ENCODE results near the gene OTOG. TPM values are rescaled to one million over a fixed set of nuclear protein-coding genes. Genes with fewer than 3 reads are reported as not detected.
A peak's percentile ranks its signal among the peaks of the same experiment; 100 is the strongest.

OTOG gene, protein sequence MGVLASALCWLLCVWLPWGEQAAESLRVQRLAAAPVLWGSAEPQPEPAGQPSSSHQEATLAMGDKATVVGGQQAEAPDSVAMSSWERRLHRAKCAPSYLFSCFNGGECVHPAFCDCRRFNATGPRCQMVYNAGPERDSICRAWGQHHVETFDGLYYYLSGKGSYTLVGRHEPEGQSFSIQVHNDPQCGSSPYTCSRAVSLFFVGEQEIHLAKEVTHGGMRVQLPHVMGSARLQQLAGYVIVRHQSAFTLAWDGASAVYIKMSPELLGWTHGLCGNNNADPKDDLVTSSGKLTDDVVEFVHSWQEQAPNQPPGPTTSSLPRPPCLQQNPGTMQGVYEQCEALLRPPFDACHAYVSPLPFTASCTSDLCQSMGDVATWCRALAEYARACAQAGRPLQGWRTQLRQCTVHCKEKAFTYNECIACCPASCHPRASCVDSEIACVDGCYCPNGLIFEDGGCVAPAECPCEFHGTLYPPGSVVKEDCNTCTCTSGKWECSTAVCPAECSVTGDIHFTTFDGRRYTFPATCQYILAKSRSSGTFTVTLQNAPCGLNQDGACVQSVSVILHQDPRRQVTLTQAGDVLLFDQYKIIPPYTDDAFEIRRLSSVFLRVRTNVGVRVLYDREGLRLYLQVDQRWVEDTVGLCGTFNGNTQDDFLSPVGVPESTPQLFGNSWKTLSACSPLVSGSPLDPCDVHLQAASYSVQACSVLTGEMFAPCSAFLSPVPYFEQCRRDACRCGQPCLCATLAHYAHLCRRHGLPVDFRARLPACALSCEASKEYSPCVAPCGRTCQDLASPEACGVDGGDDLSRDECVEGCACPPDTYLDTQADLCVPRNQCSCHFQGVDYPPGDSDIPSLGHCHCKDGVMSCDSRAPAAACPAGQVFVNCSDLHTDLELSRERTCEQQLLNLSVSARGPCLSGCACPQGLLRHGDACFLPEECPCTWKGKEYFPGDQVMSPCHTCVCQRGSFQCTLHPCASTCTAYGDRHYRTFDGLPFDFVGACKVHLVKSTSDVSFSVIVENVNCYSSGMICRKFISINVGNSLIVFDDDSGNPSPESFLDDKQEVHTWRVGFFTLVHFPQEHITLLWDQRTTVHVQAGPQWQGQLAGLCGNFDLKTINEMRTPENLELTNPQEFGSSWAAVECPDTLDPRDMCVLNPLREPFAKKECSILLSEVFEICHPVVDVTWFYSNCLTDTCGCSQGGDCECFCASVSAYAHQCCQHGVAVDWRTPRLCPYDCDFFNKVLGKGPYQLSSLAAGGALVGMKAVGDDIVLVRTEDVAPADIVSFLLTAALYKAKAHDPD (N-terminal part only)
- not detected for total RNA-seq
- long read RNA-seq: 0 reads

DNA sequence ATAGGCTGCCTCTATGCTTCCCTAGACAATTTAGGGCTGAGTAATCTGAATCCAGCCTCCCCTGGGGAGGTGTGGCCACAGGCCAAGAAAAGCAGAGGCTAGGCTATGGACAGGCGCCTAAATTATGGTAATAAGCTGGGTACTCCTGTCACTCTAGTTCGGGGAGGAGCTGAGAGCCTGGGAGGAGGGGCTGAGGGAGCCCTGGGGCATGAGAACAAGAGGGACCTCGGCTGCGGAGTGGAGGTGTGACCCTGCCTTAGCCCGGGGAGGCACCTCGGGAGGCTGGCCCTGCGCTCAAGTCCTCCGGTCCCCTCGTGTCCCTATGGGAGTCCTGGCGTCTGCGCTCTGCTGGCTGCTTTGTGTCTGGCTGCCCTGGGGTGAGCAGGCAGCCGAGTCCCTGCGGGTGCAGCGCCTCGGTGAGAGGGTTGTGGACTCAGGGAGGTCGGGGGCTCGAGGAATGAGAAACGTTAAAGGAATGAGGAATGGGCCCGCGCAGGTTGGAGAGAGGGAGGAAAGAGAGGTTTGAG lies at the start of gene OTOG:
Gene OTOG (plus strand): TSS at position 209 of the 527 bp plus-strand sequence. CDS start 114 bp downstream, at position 323.
- DNase-seq (no peak), ATAC-seq (no peak)
- intact Hi-C loops (cut with micrococcal nuclease): no loop called here

DNA sequence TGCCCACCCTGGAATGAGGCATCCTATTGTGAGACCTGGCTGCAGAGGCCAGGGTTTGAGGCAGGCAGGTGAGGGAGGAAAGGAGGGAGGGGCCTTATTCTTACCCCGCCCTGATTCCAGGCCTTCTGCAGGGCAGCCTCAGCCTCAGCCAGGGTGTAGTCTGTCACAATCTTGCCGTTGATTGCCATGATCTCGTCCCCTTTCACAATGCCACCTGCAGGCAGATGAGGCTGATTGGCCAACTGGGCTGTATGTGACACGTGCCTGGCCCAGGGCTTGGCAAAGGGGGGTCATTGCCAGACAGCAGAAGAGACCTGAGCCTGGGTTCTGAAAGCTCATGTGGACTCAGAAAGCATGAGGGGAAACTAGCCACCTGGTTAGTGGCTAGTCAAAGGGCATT lies 49.0 kb upstream of the OTOG start:
- ATAC-seq (no peak), DNase-seq (no peak)
- intact Hi-C loops (cut with micrococcal nuclease): no loop called here

DNA sequence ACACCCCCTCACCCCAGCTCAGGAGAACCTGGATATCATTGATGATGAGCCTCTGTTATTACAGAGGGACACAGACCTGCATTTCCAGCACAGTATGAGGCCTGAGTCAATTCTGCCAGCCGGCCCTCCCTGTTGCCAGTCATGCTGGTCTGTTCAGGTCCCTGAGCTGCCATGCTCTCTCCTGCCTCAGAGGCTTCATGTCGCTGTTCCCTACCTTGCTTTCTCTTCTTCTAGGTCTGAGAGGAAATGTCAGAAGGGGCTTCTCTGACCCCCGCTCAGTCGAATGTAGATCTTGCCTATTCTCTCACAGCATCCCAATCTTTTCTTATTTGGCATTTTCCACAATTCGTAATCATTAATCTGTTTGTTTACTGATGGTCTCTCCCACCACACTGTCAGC lies 48.6 kb upstream of the OTOG start:
- ATAC-seq (no peak), DNase-seq (no peak)
- intact Hi-C loops (cut with micrococcal nuclease): no loop called here

DNA sequence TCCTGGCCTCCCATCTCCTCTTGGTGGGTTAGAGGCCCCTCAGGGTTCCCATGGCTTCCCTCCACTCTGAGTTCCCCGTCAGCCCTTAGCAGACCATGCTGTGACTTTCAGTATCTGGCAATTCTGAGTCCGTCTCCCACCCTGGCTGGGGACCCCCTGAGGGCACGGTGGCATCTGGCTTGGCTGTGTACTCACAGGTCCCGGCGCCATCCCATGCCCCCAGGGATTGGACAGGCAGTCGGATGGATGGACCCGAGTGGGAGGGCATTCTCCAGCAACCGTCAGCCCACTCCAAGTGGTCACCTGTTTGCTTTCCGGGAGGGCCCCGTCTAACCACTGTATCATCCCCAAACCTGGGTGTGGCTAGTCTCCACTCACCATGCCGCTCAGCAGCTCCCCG lies 46.4 kb upstream of the OTOG start:
- intact Hi-C loops (cut with micrococcal nuclease): no loop called here
- ATAC-seq (no peak), DNase-seq (no peak)

DNA sequence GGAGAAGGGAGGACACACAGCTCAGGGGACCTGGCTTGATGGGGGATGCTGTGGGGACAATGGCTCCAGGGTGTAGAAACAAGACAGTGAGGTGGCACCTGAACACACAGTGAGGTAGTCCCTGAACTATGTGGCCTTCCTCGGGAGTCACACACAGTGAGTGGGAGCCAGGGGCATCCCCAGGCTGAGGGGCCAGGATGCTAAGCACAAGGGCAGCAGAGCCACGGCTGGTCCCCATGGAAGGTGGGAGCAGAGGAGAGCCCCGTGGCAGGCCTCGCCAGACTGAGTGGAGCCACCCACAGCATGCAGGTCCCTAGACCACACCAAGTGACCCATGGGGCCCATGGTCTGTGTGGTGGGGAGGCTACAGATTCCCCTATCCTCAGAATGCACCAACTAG lies 44.4 kb upstream of the OTOG start:
- intact Hi-C loops (cut with micrococcal nuclease): loop anchor here (2.0 kb wide), 1 partner anchor 118 kb away; no protein-coding TSS in a partner anchor

DNA sequence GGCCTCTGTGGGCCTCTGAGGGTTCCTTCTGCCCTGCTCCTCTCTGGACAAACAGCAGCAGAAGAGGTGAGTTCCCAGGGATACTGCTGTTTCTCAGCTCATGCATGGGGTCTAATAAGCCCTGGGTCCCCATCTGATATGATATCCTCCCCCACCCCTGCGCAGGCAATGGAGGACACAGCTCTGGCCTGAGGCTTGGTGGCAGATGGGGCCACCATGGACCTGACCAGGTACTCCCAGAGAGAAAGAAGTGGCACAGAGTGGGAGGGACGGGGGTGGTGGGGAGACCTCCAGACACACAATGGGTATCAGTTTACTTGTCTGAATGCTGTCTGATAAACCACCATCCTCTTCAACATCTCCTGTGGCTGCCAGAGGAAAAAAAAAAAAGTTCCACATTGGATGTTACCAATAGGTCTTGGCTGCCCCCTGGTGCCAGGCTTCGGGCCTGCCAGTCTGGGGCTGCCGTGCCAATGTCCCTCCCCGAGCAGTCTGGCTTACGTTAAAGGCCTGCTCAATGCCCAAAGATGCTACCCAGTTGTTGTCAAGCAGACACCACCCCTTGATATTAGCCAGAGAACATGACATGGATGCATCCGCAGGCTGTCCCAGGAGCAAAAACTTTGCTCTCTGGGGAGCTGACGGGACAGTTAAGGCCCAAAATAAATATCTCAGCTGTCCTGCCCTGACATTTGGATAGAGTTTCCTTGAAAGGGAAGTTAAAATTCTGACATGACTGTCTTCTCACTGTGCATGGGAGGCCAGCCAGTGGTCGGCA lies 42.5 kb upstream of the OTOG start:
- peak; percentile 91 for DNase-seq
- ATAC-seq: peak; percentile 79
- intact Hi-C loops (cut with micrococcal nuclease): no loop called here

More for the DNA sequence above, 44.4 kb upstream of the OTOG start:
- DNase-seq (no peak), ATAC-seq (no peak)

DNA sequence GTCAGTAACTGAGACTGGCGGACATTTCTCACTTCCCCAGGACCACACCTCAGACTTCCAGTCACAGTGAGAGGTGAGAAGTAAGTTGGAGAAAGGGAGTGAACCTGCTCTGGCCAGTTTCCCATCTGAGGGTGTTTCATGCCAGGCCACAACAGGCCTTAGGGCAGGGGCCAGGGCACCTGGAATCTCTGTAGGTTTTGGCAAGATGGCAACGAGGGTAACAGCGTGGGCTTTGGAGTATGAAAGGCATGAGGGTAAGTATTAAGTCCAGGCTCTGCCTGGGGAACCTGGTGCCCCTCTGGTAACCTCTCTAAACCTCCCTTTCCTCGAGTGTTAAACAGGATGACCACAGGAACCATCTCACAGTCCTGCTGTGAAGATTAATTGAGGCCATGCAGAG lies 41.9 kb upstream of the OTOG start:
- DNase-seq (no peak), ATAC-seq (no peak)
- intact Hi-C loops (cut with micrococcal nuclease): no loop called here

DNA sequence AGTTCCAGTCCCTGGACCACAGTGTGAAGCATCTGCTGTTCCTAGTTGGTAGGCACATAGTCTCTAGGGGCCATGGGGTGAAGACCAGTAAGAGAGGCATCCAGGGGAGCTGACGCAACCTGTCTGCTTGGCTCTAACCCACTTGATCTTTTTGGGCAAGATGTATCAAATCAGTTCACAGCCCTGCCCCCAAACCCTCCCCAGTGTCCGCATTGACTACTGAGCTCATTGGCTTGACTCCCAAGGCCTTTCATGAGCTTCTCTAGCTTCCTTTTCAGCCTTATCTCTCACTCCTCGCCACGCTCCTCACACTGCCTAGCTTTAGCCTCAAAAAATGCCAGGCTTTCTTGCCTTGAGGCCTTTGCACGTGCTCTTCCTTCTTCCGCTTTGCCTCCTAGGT lies 40.7 kb upstream of the OTOG start:
- DNase-seq: no peak
- intact Hi-C loops (cut with micrococcal nuclease): no loop called here
- no peak for ATAC-seq

DNA sequence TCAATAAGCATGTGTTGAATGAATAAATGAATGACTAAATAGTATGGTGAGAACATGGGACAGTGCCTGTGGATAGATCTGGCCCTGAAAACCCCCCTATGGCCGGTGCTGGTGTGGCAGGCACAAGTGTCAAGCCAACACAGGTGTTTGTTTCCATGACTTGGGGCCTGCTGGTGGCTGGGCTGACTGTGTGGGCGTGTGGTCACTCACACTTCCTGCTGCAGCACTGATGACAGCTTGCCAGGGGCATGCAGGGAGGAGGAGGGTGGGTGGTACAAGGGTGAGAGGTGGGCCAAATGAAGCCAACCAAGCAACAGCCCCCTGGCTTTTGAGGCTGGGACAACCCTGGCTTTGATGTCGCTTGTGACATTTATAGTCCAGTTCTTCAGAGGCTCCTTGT lies 40.1 kb upstream of the OTOG start:
- DNase-seq: no peak
- ATAC-seq: no peak
- intact Hi-C loops (cut with micrococcal nuclease): no loop called here

DNA sequence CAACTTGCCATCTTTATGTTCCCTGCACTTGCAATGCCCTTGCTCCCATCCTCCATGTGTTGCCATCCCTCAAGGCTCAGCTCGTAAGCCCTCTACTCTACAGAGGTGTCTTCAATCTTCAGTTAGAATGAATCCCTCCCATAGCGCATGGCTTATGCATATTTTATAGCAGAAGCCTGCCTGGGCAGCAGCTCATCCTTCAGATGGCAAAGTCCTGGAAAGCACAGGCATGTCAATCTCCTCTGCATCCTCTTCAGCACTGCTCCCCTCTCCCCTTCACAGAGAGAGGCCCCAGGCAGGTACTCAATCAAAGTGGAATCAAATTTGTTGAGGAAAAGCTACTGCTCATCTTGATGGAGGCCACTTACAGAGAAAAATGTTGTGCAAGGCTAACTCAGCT lies 39.3 kb upstream of the OTOG start:
- ATAC-seq (no peak), DNase-seq (no peak)
- intact Hi-C loops (cut with micrococcal nuclease): no loop called here

DNA sequence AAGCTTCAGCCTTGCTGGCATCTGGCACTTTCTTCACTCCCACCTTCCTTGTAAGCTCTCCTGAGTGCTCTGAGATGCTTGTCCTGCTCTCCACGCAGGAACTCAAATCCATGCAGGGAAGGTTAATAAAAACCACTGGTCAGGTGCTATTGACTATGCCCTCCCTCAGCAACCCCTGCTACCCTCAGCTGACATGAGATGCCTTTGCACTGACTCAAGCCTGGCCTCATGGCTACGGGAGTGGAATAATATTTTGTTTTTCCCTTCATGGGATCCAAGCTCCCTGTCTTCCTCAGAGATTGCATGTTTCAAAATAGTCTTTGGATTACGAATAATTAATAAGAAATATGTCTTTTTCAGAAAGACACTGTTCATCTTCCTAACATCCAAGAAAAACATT lies 38.8 kb upstream of the OTOG start:
- DNase-seq: no peak
- peak; percentile 64 for ATAC-seq
- intact Hi-C loops (cut with micrococcal nuclease): no loop called here

DNA sequence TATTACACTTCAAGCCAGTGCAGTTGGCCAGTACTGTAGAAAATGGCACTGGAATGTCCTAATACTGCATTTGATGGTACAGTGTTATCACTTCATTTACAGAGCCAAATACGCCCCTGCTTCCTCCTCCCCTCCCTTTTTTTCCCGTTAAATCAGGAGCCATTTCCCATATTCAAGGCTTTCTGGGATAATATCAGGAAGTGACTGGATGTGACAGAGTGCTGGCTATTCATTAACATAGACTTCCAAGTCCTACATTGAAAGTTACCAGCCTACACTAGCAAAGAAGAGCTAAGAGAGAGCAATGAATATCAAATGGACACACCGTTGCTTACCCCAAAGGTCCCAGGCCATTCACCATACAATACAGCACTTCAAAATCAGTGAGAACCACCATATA lies 38.3 kb upstream of the OTOG start:
- DNase-seq (no peak), ATAC-seq (peak; percentile 10)
- intact Hi-C loops (cut with micrococcal nuclease): no loop called here

DNA sequence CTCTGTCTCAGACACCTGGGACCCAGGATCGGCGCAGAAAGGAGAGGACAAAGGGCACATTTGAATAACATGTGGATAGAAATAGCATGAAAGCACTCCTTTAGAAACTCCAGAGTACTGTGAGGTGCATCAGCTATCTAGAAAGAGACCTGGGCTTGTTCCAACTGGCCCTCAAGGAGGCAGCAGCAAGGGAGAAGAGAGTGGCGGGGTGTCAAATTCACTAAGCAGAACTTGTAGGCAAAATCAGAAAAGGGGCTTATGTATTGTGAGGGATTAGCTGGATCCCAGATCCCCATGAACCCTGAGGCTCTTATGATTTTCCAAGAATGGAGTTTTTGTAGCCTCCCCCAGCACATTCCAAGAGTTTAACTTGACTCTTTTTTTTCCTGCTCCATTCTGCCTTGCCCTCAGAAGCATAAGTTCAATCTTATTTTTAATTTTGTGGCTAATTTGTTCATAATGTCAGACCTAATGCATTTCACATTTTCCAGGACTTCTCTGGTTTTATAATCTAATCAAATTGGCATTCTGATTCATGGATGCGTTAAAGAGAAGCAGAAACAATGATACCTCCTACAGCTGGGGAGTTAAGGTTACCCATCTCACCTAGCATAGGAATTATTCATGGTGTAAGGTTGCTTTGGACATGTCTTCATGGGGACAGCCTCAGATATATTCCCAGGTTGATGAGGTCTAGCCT lies 36.4 kb upstream of the OTOG start:
- ATAC-seq: no peak
- intact Hi-C loops (cut with micrococcal nuclease): no loop called here
- no peak for DNase-seq

DNA sequence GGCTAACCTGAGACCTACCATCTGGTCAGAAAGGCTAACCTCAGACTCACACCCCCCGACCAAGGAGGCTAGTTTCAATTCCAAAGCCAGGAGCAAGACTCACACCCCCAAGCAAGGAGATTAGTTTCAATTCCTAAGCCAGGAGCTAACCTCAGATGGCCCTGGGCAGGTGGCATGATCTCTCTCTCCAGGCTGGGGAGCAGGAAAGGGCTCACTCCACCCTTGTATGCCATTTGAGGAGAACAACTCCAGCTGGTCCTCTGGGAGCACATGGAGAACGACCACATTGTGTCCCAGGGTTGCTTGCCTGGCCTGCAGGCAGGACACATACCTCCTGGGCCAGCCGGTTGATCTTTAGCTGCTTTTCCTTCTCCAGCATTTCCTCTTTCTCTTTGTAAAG lies 35.5 kb upstream of the OTOG start:
- no peak for DNase-seq
- ATAC-seq: no peak
- intact Hi-C loops (cut with micrococcal nuclease): no loop called here

DNA sequence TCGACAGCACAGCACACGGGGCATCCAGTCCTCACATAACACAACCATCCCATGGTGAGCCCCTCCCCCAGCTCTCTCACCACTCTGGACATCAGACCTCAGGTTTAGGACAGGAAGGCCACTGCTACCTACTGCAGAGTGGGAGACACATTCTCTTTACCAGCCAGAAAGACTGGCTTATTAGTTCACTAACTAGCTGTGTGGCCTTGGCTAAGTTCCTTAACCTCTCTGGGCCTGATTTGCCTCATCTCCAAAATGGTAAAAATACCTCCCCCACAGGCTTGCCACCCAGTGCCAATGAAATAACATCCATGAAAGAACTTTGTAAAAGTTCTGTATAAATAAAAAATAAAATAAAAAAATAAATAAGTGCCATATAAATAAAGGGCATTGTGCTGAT lies 35.0 kb upstream of the OTOG start:
- DNase-seq (no peak), ATAC-seq (no peak)
- intact Hi-C loops (cut with micrococcal nuclease): no loop called here

DNA sequence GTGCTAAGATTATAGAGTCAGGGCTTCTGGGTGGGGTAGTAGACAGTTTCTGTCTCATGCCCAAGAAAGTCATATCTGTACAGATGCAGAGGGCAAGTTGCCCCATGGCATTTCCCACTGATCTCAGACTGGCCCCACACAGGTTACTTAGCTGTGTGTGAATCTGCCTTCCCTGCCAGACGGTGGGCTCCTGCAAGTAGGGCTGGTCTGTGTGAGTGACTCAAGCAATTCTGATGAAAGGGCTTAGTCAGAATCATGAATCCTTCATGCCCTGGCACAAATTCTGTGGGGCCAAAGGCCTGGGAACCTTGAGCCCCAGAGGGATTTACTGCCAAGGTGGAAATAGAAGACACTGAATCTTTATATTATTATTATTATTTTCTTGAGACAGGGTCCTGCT lies 33.2 kb upstream of the OTOG start:
- intact Hi-C loops (cut with micrococcal nuclease): no loop called here
- ATAC-seq: no peak
- DNase-seq: no peak

DNA sequence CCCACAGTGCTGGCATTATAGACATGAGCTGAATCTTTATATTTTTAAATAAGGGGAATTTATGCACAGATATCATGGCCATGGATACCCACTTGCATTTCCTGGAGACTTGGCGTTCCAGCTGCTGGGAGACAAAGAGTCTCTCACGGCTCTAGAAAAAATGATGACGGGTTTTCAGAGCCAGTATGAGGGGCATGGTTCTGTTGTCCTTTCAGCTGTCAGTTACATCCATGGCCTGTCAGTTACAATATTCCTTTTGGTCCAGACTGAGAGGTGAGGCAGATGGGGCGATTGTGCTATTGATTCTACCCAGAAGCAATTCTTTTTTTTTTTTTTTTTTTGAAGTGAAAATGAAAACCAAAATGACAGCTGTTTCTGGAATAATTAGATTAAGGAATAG lies 32.6 kb upstream of the OTOG start:
- no peak for ATAC-seq
- intact Hi-C loops (cut with micrococcal nuclease): no loop called here
- no peak for DNase-seq

All from left ventricle myocardium superior (tissue), 1 donor.